Measurements from ENCODE around the gene TTC16.
"Not testable (repeated sequence)": the region's sequence is repeated elsewhere in the genome, so short reads cannot be mapped to it uniquely, and the experiment has no call there.

The TTC16 gene

DNA sequence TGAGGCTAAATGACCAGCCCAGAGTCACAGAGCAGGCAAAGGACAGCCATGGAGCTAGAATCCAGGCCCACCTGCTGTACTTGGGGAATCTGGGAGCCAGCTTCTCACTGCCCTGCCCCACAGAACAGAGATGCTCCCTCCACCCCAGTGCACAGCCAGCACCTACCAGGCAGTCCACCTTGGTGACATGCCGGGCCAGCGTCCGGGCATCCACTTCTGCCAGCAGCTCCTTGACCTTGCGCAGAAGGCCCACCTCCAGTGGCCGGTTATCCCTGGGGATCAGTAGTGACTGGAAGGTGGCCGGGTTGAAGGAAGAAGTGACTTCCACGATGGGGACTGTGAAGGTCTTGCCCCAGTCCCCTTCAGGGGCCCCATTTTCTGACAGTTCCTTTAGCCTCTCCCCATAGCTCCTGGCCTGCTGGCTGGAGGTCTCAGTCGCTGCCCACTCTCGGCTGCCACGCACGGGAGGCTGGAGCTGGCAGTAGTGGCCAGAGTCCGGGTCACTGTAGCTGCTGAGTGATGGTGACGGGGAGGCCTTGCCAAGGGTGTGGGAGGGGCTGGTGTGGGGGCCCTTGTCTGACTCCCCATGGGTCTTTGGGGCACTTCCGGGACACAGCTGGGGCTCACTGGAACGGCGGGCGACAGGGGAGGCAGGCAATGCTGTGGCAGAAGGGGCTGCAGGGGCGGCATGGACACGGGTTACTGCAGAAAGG, 28.7 kb downstream of the TTC16 start:
- DNase-seq (ENCODE audit: low read depth), result no peak

GRCh38 chr9:127746959-127747569, 31.2 kb downstream of the TTC16 start:
- DNase-seq (ENCODE audit: low read depth), result peak; percentile 35

- DNase-seq (ENCODE audit: low read depth), result no peak
These were observed 33.4 kb downstream of the TTC16 start for GRCh38 chr9:127749090-127749787.

- no peak for DNase-seq (ENCODE audit: low read depth)
These were observed 35.6 kb downstream of the TTC16 start for GRCh38 chr9:127751269-127752054.

DNA sequence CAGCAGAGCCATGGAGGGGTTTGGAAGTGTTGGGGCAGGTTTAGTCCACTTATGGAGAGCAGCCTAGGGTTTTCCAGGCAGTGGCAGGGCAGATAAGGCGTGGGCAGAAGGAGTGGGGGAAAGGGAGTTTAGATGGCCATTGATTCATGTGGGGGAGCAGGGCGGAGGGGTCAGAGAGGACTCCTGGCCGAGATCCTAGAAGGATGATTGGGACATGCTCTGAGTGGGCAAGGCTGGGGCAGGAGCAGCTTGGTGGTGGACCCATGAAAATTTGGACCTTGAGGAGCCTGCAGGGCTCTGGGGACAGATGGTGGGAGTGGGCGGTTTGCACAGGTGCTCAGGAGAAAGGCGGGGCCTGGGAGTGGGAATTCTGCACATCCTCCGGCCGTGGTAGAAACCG, 37.3 kb downstream of the TTC16 start:
- no peak for DNase-seq (ENCODE audit: low read depth)

GRCh38 chr9:127753622-127754021, 37.7 kb downstream of the TTC16 start:
- no peak for DNase-seq (ENCODE audit: low read depth)

DNA sequence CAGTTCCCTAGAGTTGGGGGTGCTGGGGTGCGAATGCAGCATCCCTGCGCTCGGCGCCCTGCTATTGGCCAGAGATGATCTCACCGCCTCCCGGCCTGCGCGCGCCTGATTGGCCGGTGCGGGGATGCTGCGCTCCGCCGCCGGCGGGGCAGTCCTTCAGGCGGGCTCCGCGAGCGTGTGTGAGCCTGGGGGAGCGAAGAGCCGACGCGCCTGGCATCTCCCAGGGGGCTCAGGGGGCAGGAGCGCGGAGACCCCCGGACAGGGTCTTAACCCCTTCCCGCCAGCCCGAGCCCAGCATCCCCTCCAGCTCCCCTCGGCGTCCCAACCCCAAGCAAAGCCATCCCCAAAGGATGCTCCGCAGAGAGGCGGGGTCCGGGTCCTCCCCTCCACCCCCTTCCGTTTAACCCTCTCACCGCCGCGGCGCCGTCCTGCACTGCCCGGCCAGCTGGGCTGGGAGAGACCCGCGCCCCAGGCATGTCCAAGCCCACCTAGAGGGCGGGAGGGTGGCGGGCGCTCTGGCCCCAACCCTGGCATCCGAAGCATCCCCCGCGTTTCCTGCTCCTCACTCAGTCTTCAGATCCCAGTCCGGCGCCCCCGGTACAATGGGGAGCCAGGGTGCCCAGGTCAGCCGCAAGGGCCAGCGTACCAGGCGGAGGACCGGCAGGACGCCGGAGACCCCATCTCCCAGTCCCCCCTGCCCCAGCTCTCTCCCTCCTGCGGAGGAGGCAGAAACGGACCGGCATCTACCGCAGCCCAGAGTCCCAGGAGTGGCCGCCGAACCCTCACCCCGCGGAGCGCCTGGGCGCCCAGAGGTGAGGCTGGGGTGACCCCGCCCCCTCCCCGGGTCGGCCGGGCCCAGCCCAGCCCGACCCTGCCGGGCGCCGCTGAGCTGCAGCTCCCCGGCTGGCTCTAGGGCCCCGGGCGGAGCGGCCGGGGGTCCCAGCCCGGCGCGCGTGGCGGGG, 38.5 kb downstream of the TTC16 start:
- DNase-seq (ENCODE audit: low read depth), result no peak

GRCh38 chr9:127755061-127756060, 39.5 kb downstream of the TTC16 start:
- DNase-seq (ENCODE audit: low read depth), result no peak

DNA sequence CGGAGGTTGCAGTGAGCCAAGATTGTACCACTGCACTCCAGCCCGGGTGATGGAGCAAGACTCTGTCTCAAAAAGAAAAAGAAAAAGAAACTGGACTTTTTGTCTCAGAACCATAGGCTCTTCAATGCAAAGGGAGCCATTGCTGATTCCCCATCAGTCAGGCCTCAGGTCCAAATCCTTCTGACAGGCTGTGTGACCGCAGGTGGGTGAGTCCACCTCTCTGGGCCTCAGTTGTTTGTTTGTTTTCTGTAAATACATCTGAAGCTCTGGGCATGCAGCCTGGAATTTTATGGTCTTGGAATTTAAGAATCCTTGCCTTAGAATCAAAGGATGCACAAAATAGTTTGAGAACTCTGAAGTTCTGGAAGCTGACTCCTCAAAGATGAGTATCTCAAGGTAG, 40.4 kb downstream of the TTC16 start:
- DNase-seq (ENCODE audit: low read depth), result no peak

GRCh38 chr9:127756776-127757175, 40.9 kb downstream of the TTC16 start:
- DNase-seq (ENCODE audit: low read depth), result not testable (repeated sequence)

DNA sequence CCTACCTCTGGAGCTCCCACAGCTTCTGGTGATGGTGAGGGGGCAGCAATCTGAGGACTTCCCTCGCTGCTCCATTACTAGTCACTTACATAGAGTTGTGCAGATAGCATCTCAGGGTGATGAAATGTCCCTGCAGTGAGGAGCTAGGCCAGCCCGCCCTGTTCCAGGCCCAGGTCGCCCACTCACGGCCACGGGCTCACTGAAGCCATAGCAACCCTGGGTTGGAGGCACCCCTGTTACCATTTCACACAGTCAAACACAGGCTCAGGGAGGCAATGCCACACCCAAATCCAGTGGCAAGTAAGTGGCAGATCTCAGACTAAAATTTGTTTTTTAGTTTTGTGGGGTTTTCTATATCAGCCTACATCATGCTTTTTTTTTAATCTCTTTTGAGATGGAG, 43.0 kb downstream of the TTC16 start:
- DNase-seq (ENCODE audit: low read depth), result no peak

DNA sequence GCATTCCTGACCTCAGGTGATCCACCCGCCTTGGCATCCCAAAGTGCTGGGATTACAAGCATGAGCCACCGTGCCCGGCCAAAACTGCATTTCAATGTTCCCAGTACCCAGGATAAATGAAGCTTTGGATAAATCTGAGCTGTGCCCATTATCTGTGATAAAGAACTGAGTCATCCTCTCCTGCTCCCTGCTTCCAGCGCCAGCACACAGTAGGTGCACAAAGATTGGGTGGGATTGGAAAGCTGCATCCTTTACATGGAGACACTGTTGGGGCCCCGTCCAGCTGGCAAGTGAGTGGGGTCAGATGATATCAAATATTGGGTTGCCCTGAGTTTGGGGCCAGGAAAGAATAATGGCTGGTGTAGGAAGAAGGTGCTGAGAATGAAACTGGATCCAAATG, 45.2 kb downstream of the TTC16 start:
- no peak for DNase-seq (ENCODE audit: low read depth)

DNA sequence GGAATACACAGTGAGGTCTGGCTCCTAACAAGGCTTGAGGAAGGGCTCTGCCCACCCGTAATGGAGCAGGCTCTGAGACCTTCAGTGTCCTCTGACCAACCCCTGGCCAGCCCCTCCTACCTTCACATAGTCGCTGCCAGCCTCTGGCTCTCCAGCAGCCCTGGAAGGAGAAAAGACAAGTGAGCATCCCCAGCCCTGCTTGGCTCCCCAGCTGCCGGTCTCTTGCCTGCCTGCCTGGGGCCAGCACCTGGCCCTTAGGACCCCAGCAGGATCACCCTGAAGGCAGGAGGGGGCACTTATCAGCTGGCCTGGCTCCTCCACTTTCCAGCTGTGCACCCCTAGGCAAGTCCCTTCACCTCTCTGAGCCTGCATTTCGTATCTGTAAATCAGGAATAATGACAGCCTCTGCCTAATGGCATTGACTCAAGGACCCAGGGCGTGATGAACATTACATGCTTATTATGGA, 45.6 kb downstream of the TTC16 start:
- no peak for DNase-seq (ENCODE audit: low read depth)

- no peak for DNase-seq (ENCODE audit: low read depth)
These were observed 46.3 kb downstream of the TTC16 start for GRCh38 chr9:127762111-127762676.

DNA sequence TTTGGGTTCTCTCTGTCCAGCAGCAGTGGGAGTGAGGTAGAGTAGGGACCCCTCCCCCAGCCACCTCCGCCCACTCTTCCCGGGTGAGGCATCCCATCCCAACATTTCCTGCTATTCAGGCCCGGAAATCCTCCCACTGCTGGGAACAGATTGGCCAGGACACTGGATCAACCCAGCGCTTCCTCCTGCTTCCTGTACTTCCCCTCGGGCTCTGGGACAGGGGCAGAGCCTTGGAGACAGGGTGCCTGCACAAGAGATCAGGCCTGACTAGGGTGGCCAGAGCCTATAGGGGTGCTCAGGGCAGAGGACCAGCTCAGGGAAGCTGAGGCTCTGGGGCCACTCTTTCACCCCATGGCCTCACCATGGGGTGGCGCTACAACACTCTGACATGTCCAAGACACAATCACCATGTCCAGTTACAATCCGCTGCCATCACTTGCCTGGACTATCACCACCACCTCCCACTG, 48.1 kb downstream of the TTC16 start:
- DNase-seq (ENCODE audit: low read depth), result no peak

GRCh38 chr9:127765418-127765817, 49.5 kb downstream of the TTC16 start:
- DNase-seq (ENCODE audit: low read depth), result no peak

- DNase-seq (ENCODE audit: low read depth), result no peak
These were observed 51.5 kb downstream of the TTC16 start for GRCh38 chr9:127767410-127767809.

DNA sequence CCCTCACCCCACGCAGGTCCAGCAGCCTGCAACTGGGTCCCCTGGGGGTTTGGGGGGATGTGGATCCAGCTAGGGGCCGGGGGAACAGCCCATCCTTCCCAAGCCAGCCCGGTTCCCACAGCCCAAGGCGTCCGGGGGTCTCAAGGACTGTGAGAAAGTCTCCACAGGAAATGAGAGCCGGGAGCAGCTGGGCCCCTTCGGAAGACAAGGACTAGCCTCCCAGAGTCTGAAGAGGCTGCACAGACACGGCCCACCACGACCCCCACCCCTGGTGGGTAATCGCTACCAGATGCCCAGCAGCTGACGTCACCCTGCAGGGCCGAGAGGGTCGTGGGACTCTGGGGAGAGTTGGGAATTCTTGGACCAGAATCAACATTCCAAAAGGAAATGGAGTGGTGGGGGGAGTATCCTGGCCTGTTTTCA, 52.0 kb downstream of the TTC16 start:
- no peak for DNase-seq (ENCODE audit: low read depth)

DNA sequence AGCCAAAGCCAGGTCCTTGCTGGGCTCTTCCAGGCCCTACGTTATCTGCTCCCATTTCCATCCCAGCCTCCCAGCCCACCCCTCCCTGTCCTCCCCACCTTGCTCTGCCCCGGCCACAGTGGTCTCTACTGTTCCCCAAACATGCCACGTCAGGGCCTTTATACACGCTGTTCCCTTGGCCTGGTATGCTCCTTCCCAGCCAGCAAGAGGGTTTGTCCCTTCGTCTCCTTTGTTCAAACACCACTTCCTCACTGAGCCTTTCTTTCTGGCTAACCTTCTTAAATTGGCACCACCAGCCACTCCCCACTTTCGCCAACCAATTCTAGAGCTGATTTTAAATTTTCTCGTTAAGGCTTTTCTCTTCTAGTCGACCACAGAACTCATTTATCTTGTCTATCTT, 52.8 kb downstream of the TTC16 start:
- no peak for DNase-seq (ENCODE audit: low read depth)

All from activated gamma-delta T cell treated with anti-CD3 and anti-CD28 coated beads, Interleukin-2, amount 50 U/mL, for 16 hours (primary cell).